ENCODE data around the gene USP21.
A peak's percentile ranks its signal among the peaks of the same experiment; 100 is the strongest.

The USP21 gene

GRCh38 chr1:161171696-161172095 lies 12.4 kb downstream of the USP21 start:
- DNase-seq: no peak

- no peak for DNase-seq
Observed at GRCh38 chr1:161172349-161172748, 13.0 kb downstream of the USP21 start.

GRCh38 chr1:161172776-161173376 lies 13.6 kb downstream of the USP21 start:
- no peak for DNase-seq

- DNase-seq: no peak
Observed at GRCh38 chr1:161173711-161174110, 14.4 kb downstream of the USP21 start.

- no peak for DNase-seq
Observed at GRCh38 chr1:161174911-161175310, 15.6 kb downstream of the USP21 start.

- DNase-seq: no peak
Observed at GRCh38 chr1:161175771-161176453, 16.6 kb downstream of the USP21 start.

GRCh38 chr1:161176468-161177111 lies 17.3 kb downstream of the USP21 start:
- no peak for DNase-seq

- DNase-seq: peak; percentile 83 to 98 (median 90)
Observed at GRCh38 chr1:161177112-161177935, 18.0 kb downstream of the USP21 start, which contains the start of gene B4GALT3. B4GALT3 (minus strand) TSS chr1:161177507; CDS start chr1:161176060, 1,447 bp downstream.

- no peak for DNase-seq
Observed at GRCh38 chr1:161177936-161178244, 18.6 kb downstream of the USP21 start.

- DNase-seq: no peak
Observed at GRCh38 chr1:161179698-161180097, 20.4 kb downstream of the USP21 start.

GRCh38 chr1:161180639-161181038 lies 21.3 kb downstream of the USP21 start:
- peak in 1 of 6 experiments; percentile 14 for DNase-seq

- peak in 5 of 6 experiments; percentile 8 to 65 (median 50) for DNase-seq
Observed at GRCh38 chr1:161182214-161182613, 22.9 kb downstream of the USP21 start.

GRCh38 chr1:161185282-161185682 lies 26.0 kb downstream of the USP21 start:
- DNase-seq: peak; percentile 47 to 91 (median 81)

- peak in 2 of 6 experiments; percentile 52 to 58 for DNase-seq
Observed at GRCh38 chr1:161185732-161186311, 26.5 kb downstream of the USP21 start.

- peak in 1 of 6 experiments; percentile 13 for DNase-seq
Observed at GRCh38 chr1:161187311-161187710, 28.0 kb downstream of the USP21 start.

- DNase-seq: no peak
Observed at GRCh38 chr1:161188381-161188780, 29.1 kb downstream of the USP21 start.

GRCh38 chr1:161189036-161189435 lies 29.7 kb downstream of the USP21 start:
- DNase-seq: no peak

GRCh38 chr1:161190962-161191521 lies 31.7 kb downstream of the USP21 start:
- DNase-seq: no peak

- no peak for DNase-seq
Observed at GRCh38 chr1:161191971-161192370, 32.7 kb downstream of the USP21 start.

GRCh38 chr1:161192476-161193465 lies 33.5 kb downstream of the USP21 start:
- DNase-seq: peak; percentile 41 to 81 (median 51)

- no peak for DNase-seq
Observed at GRCh38 chr1:161193561-161194235, 34.4 kb downstream of the USP21 start.

Data from stimulated activated naive CD4-positive, alpha-beta T cell (primary cell).